Loucy (cell line): ENCODE data around the gene KCNIP3.

Experiments used
- H2AFZ ChIP-seq: fragments of 200-600 bp; sonication (generic); 2 replicates; pipeline ENCODE4 v1.6.0; 2016; ENCODE audit warnings: antibody characterized with exemption, mild to moderate bottlenecking, low read length, moderate library complexity
- H3F3A ChIP-seq: fragments of 200-600 bp; 2 replicates; pipeline ENCODE4 v1.6.0; 2016; ENCODE audit warnings: antibody characterized with exemption, low read depth, mild to moderate bottlenecking
- H3K27me3 ChIP-seq: fragments of 200-600 bp; sonication (generic); 2 replicates; pipeline ENCODE4 v1.6.1; 2014; ENCODE audit warnings: low read length, mild to moderate bottlenecking; ENCODE audit not compliant: insufficient read depth, poor library complexity, severe bottlenecking
- H3K36me3 ChIP-seq: fragments of 200-600 bp; sonication (generic); 2 replicates; pipeline ENCODE4 v1.6.1; 2016; ENCODE audit warnings: low read length; ENCODE audit not compliant: insufficient read depth
- H3K4me1 ChIP-seq: fragments of 200-600 bp; sonication (generic); 2 replicates; pipeline ENCODE4 v1.5.1; 2014; ENCODE audit warnings: low read length, mild to moderate bottlenecking; ENCODE audit not compliant: insufficient read depth, poor library complexity, severe bottlenecking
- H3K4me2 ChIP-seq: fragments of 200-600 bp; sonication (generic); 2 replicates; pipeline ENCODE4 v1.6.0; 2014; ENCODE audit warnings: antibody characterized with exemption, low read length, low read depth, mild to moderate bottlenecking; ENCODE audit not compliant: poor library complexity, severe bottlenecking
- H3K4me3 ChIP-seq: fragments of 200-600 bp; sonication (generic); 2 replicates; pipeline ENCODE4 v1.5.1; 2014; ENCODE audit warnings: low read length, mild to moderate bottlenecking, mixed read lengths; ENCODE audit not compliant: poor library complexity, severe bottlenecking
- H3K79me2 ChIP-seq: fragments of 200-600 bp; sonication (generic); 2 replicates; pipeline ENCODE4 v1.6.1; 2014; ENCODE audit warnings: low read length; ENCODE audit not compliant: insufficient read depth
- H3K9ac ChIP-seq: fragments of 200-600 bp; sonication (generic); 2 replicates; pipeline ENCODE4 v1.6.0; 2014; ENCODE audit warnings: mild to moderate bottlenecking, low read depth, low read length, moderate library complexity; ENCODE audit not compliant: poor library complexity, severe bottlenecking
- H3K9me2 ChIP-seq: fragments of 200-600 bp; sonication (generic); replicated peaks from 2 replicates; pipeline ENCODE4 v1.6.1; 2016; ENCODE audit warnings: low read depth, low read length, mixed read lengths
- H3K9me3 ChIP-seq: fragments of 200-600 bp; sonication (generic); 2 replicates; pipeline ENCODE4 v1.6.1; 2014; ENCODE audit warnings: mild to moderate bottlenecking, antibody characterized with exemption, low read length, low read depth; ENCODE audit not compliant: insufficient read depth
- H4K20me1 ChIP-seq: fragments of 200-600 bp; sonication (generic); 2 replicates; pipeline ENCODE4 v1.6.0; 2014; ENCODE audit warnings: antibody characterized with exemption, low read length, mild to moderate bottlenecking; ENCODE audit not compliant: insufficient read depth, poor library complexity, severe bottlenecking
- CTCF ChIP-seq: fragments of 200-600 bp; sonication (generic); conservative IDR thresholded peaks from 2 replicates; pipeline ENCODE4 v1.5.1; 2014; ENCODE audit warnings: mild to moderate bottlenecking, antibody characterized with exemption, low read length
- EZH2phosphoT487 ChIP-seq: fragments of 200-600 bp; IDR thresholded peaks from 2 replicates; pipeline ENCODE4 v1.6.1; 2018; ENCODE audit warnings: antibody characterized with exemption, mild to moderate bottlenecking, moderate library complexity, borderline replicate concordance

Gene KCNIP3

GRCh38 chr2:95261602-95262001 lies 35.5 kb upstream of the KCNIP3 start:
- Histone ChIP-seq H2AFZ (no peak overlapping the region), H3K9ac (no peak overlapping the region), H4K20me1 (no peaks in the 10 kb centered on the region), H3K4me3 (no peak overlapping the region), H3K79me2 (no peaks in the 10 kb centered on the region), H3K4me1 (no peaks in the 10 kb centered on the region), H3K9me3 (no peaks in the 10 kb centered on the region), H3K9me2 (no peaks in the 10 kb centered on the region), H3K36me3 (no peaks in the 10 kb centered on the region), H3K27me3 (no peaks in the 10 kb centered on the region), H3F3A (no peaks in the 10 kb centered on the region), H3K4me2 (no peak overlapping the region)
- TF ChIP-seq EZH2phosphoT487 = no peak
- no peak for TF ChIP-seq CTCF

GRCh38 chr2:95262896-95263542 lies 34.1 kb upstream of the KCNIP3 start:
- Histone ChIP-seq H3K9me3 (no peaks in the 10 kb centered on the region; the same call in 1 of the 2 replicates), H3F3A (no peaks in the 10 kb centered on the region), H3K9ac (no peak overlapping the region), H3K4me1 (no peaks in the 10 kb centered on the region), H2AFZ (no peak overlapping the region), H3K79me2 (no peaks in the 10 kb centered on the region), H3K27me3 (no peaks in the 10 kb centered on the region), H3K4me3 (no peak overlapping the region), H3K4me2 (no peak overlapping the region), H4K20me1 (no peaks in the 10 kb centered on the region), H3K9me2 (no peaks in the 10 kb centered on the region), H3K36me3 (no peaks in the 10 kb centered on the region)
- TF ChIP-seq EZH2phosphoT487 = no peak

- TF ChIP-seq CTCF (no peak), EZH2phosphoT487 (no peak)
- Histone ChIP-seq H3K27me3 (no peaks in the 10 kb centered on the region), H2AFZ (no peak overlapping the region), H3K36me3 (no peaks in the 10 kb centered on the region), H3F3A (no peaks in the 10 kb centered on the region), H3K4me3 (no peak overlapping the region), H4K20me1 (no peaks in the 10 kb centered on the region), H3K9me3 (no peaks in the 10 kb centered on the region; the same call in 1 of the 2 replicates), H3K4me1 (no peaks in the 10 kb centered on the region), H3K9ac (no peak overlapping the region), H3K4me2 (no peak overlapping the region), H3K9me2 (no peaks in the 10 kb centered on the region), H3K79me2 (no peaks in the 10 kb centered on the region)
Measured at GRCh38 chr2:95264624-95265023, 32.5 kb upstream of the KCNIP3 start.

- no peak overlapping the region for H3K4me2 ChIP-seq
- H2AFZ ChIP-seq = no peak overlapping the region
- no peak for TF ChIP-seq CTCF
- no peak for TF ChIP-seq EZH2phosphoT487
- no peaks in the 10 kb centered on the region for H3K4me1 ChIP-seq
- no peaks in the 10 kb centered on the region for H4K20me1 ChIP-seq
- no peaks in the 10 kb centered on the region for H3K36me3 ChIP-seq
- no peaks in the 10 kb centered on the region; the same call in 1 of the 2 replicates for H3K9me3 ChIP-seq
- H3K9ac ChIP-seq = no peak overlapping the region
- H3F3A ChIP-seq = no peaks in the 10 kb centered on the region
- no peaks in the 10 kb centered on the region for H3K79me2 ChIP-seq
- no peaks in the 10 kb centered on the region for H3K27me3 ChIP-seq
- H3K9me2 ChIP-seq = no peaks in the 10 kb centered on the region
- no peak overlapping the region for H3K4me3 ChIP-seq
Measured at GRCh38 chr2:95265182-95265581, 32.0 kb upstream of the KCNIP3 start.
